IMR-90 (cell line): ENCODE data around the gene RPS10. TPM values are rescaled to one million over a fixed set of nuclear protein-coding genes. Genes with fewer than 3 reads are reported as not detected.
A peak's percentile ranks its signal among the peaks of the same experiment; 100 is the strongest.

Experiments used
- ATAC-seq: fragments of 200-7000 bp; cut with Tn5 transposase; 2 replicates; pipeline ENCODE4 v1.9.1; 2020; ENCODE audit warnings: low read depth, mild to moderate bottlenecking, moderate library complexity
- BruUV-seq: library from RNA; stranded (reverse); fragments of 400-500 nt; replicated peaks from 2 replicates; lab custom pipeline; 2021; lab: Mats Ljungman, UMichigan
- CTCF ChIA-PET: fragments of 300-600 bp; formaldehyde crosslinking; extraction: SDS; loops from one replicate; lab custom pipeline; 2021; ENCODE audit warnings: antibody characterized with exemption; lab: Yijun Ruan, JAX
- POLR2A ChIA-PET: fragments of 300-600 bp; sonication (Branson Sonifier 250); formaldehyde crosslinking; loops from one replicate; lab custom pipeline; 2022; ENCODE audit warnings: antibody characterized with exemption; ENCODE audit not compliant: unreplicated experiment; lab: Charles Lee
- DNase-seq: peaks from one replicate; pipeline ENCODE4 v3.0.0; 2013
- H2AFZ ChIP-seq: replicated peaks from 2 replicates; pipeline ENCODE3; 2013; ENCODE audit warnings: low read length, mild to moderate bottlenecking; ENCODE audit not compliant: poor library complexity
- H2AK5ac ChIP-seq: 2 replicates; pipeline ENCODE4 v1.6.1; 2013; ENCODE audit warnings: low read depth, low read length, inconsistent platforms
- H2AK9ac ChIP-seq: replicated peaks from 2 replicates; pipeline ENCODE3; 2013; ENCODE audit warnings: mild to moderate bottlenecking, low read depth, low read length, moderate library complexity; ENCODE audit not compliant: poor library complexity
- H2BK120ac ChIP-seq: 2 replicates; pipeline ENCODE4 v1.6.1; 2013; ENCODE audit warnings: low read depth, low read length, inconsistent platforms
- H2BK15ac ChIP-seq: 3 replicates; pipeline ENCODE4 v1.6.1; 2013; ENCODE audit warnings: low read depth, low read length, inconsistent platforms
- H2BK20ac ChIP-seq: 2 replicates; pipeline ENCODE4 v1.6.1; 2013; ENCODE audit warnings: low read depth, mild to moderate bottlenecking, inconsistent platforms, low read length, moderate library complexity
- H2BK5ac ChIP-seq: 2 replicates; pipeline ENCODE4 v1.6.1; 2013; ENCODE audit warnings: mild to moderate bottlenecking, low read depth, low read length, inconsistent platforms; ENCODE audit not compliant: poor library complexity, severe bottlenecking
- H3K14ac ChIP-seq: replicated peaks from 2 replicates; pipeline ENCODE4 v1.6.1; 2013; ENCODE audit warnings: low read depth, low read length, inconsistent platforms
- H3K18ac ChIP-seq: 2 replicates; pipeline ENCODE4 v1.6.1; 2013; ENCODE audit warnings: low read depth, low read length, control low read depth
- H3K23ac ChIP-seq: 2 replicates; pipeline ENCODE4 v1.6.1; 2013; ENCODE audit warnings: low read depth, low read length, inconsistent platforms
- H3K27ac ChIP-seq: 2 replicates; pipeline ENCODE4 v1.5.1; 2013; ENCODE audit warnings: mild to moderate bottlenecking, control low read depth, low read length; ENCODE audit not compliant: insufficient read depth
- H3K27me3 ChIP-seq: 2 replicates; pipeline ENCODE4 v1.6.1; 2013; ENCODE audit warnings: low read length; ENCODE audit not compliant: control insufficient read depth, insufficient read depth
- H3K36me3 ChIP-seq: 2 replicates; pipeline ENCODE4 v1.6.1; 2013; ENCODE audit warnings: low read length, mixed read lengths; ENCODE audit not compliant: control insufficient read depth, insufficient read depth
- H3K4ac ChIP-seq: 2 replicates; pipeline ENCODE4 v1.6.1; 2013; ENCODE audit warnings: low read depth, low read length, inconsistent platforms
- H3K4me1 ChIP-seq: 2 replicates; pipeline ENCODE4 v1.6.1; 2013; ENCODE audit warnings: low read length, mixed read lengths; ENCODE audit not compliant: control insufficient read depth, insufficient read depth
- H3K4me2 ChIP-seq: 2 replicates; pipeline ENCODE4 v1.6.1; 2013; ENCODE audit warnings: low read depth, mild to moderate bottlenecking, control low read depth, low read length, moderate library complexity
- H3K4me3 ChIP-seq: 2 replicates; pipeline ENCODE4 v1.5.1; 2013; ENCODE audit warnings: low read depth, mild to moderate bottlenecking, control low read depth, low read length, moderate library complexity; ENCODE audit not compliant: insufficient read depth
- H3K56ac ChIP-seq: 2 replicates; pipeline ENCODE4 v1.6.1; 2013; ENCODE audit warnings: low read length, inconsistent platforms; ENCODE audit not compliant: insufficient read depth; ENCODE audit errors: extremely low read depth
- H3K79me1 ChIP-seq, 2 experiments: 2 replicates each; pipeline ENCODE4 v1.6.1; 2013; ENCODE audit warnings: low read length in 2 of 2, inconsistent platforms in 1 of 2, low read depth in 1 of 2
- H3K9ac ChIP-seq: 2 replicates; pipeline ENCODE4 v1.6.1; 2013; ENCODE audit warnings: low read depth, low read length, control low read depth
- H3K9me1 ChIP-seq: 2 replicates; pipeline ENCODE4 v1.6.1; 2013; ENCODE audit warnings: low read length, inconsistent platforms; ENCODE audit not compliant: insufficient read depth
- H3K9me3 ChIP-seq: 2 replicates; pipeline ENCODE4 v1.6.1; 2013; ENCODE audit warnings: low read length; ENCODE audit not compliant: control insufficient read depth, insufficient read depth
- H4K20me1 ChIP-seq: 2 replicates; pipeline ENCODE4 v1.6.1; 2013; ENCODE audit warnings: low read length, inconsistent platforms; ENCODE audit not compliant: insufficient read depth
- H4K5ac ChIP-seq: 2 replicates; pipeline ENCODE4 v1.6.1; 2013; ENCODE audit warnings: mild to moderate bottlenecking, low read depth, low read length, control low read depth
- H4K8ac ChIP-seq, 2 experiments: 2 replicates each; pipeline ENCODE4 v1.6.1; 2013; ENCODE audit warnings: low read depth in 2 of 2, low read length in 2 of 2, control low read depth in 1 of 2, inconsistent platforms in 1 of 2
- H4K91ac ChIP-seq: 2 replicates; pipeline ENCODE4 v1.6.1; 2013; ENCODE audit warnings: low read depth, low read length, inconsistent platforms; ENCODE audit not compliant: insufficient read depth
- CEBPB ChIP-seq: IDR thresholded peaks from 2 replicates; pipeline ENCODE4 v1.6.1; 2012; ENCODE audit warnings: low read depth, low read length, improper control_type of control experiment
- FOS ChIP-seq: fragments of 150-350 bp; IDR thresholded peaks from 2 replicates; pipeline ENCODE4 v1.6.1; 2016; ENCODE audit warnings: low read depth, low read length
- MXI1 ChIP-seq: IDR thresholded peaks from 2 replicates; pipeline ENCODE4 v1.6.1; 2012; ENCODE audit warnings: low read depth, mild to moderate bottlenecking, low read length, moderate library complexity, borderline replicate concordance
- NFE2L2 ChIP-seq: fragments of 150-350 bp; IDR thresholded peaks from 2 replicates; pipeline ENCODE4 v1.6.1; 2016; ENCODE audit warnings: low read depth, mild to moderate bottlenecking, low read length
- RAD21 ChIP-seq: IDR thresholded peaks from 2 replicates; pipeline ENCODE4 v1.6.1; 2012; ENCODE audit warnings: low read length, improper control_type of control experiment
- RFX5 ChIP-seq: IDR thresholded peaks from 2 replicates; pipeline ENCODE4 v1.8.0; 2012; ENCODE audit warnings: low read depth, mild to moderate bottlenecking, low read length, moderate library complexity
- WGBS, 2 experiments: methylation state at CpG; one replicate each; pipeline versions ENCODE4 v1.1.5 to v1.1.7; 2013; ENCODE audit warnings: missing lambda C conversion rate in 2 of 2; ENCODE audit not compliant: insufficient read length in 1 of 2; ENCODE audit errors: extremely low coverage in 2 of 2; 5-methylcytosine and 5-hydroxymethylcytosine counted together
- dilution Hi-C: fragments of 300-500 bp; cut with HindIII; formaldehyde crosslinking; loops from one replicate; pipeline ENCODE4 v1.14.3; 2018; ENCODE audit warnings: low sequenced_read_pairs; ENCODE audit not compliant: unreplicated experiment
- in situ Hi-C: fragments of 300-500 bp; cut with MboI; formaldehyde crosslinking; loops from 3 replicates; pipeline ENCODE4 v1.14.3; 2019; ENCODE audit warnings: low sequenced_read_pairs, inconsistent platforms, mixed read lengths
- intact Hi-C: fragments of 100-400 bp; cut with micrococcal nuclease; formaldehyde crosslinking; loops from 2 replicates; pipeline ENCODE4 v1.10.0; 2022
- polyA plus RNA-seq, 3 experiments: library from polyadenylated mRNA; depleted of rRNA; stranded (reverse); fragments of >200 nt; gene quantifications; 2 replicates each; pipeline ENCODE4 v1.2.3, GENCODE V29; 2012; ENCODE audit warnings: low replicate concordance in 1 of 3
- total RNA-seq: library from RNA; depleted of rRNA; stranded (reverse); fragments of >200 nt; gene quantifications from 2 replicates; pipeline ENCODE4 v1.2.3, GENCODE V29; 2012

The RPS10 gene
- total and polyA plus RNA-seq, 2 of the 4 experiments (the other 2 are of a cell fraction): 5,462 to 5,584 TPM

DNA sequence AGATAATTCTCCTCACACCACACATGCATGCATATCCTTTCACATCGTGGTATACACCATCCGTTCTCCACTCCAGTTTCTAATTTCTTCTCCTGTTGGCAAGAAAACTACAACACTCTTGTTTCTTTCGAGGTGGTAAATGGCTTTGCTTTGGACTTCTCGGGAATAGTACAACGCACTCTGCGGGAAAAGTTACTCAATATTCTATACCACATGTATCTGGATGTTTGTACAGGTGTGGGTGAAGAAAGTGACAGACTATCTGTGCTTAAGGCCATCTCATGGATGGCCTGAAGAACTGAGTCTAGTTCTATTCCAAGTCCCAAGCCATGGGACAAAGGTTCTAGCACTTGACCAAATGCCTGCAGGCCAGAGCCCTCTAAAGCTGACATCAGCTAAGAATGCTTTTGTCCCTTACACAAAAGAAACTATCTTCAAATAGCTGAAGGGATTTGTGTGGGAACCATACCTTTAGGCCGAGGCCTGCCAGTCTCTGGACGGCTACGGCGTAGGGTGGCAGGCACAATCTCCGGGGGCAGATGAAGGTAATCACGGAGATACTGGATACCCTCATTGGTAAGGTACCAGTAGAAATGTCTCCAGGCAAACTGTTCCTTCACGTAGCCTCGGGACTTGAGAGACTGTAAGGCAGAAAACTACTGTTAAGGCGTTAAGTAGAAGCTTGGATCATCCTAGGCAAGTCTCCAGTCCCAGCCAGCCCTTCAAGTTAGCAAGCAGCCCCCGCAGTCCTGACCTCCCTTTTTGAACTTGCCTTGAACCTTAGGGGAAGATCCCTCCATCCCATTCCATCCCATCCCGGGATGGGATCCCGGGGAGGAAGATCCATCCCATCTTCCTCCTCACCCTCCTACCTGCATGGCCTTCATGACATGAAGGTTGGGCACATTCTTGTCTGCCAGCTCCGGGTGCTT is 1.4 kb downstream of the RPS10 start:
- in situ Hi-C loops: loop anchor here (10.0 kb wide), 1 partner anchor 180 kb away; no protein-coding TSS in a partner anchor

More for the DNA sequence above, 1.4 kb downstream of the RPS10 start:
- Histone ChIP-seq H3K79me1 (peaks cover 35 to 55% of the 10 kb centered on the region in 2 experiments), H4K91ac (no peak overlapping the region), H3K27me3 (no peaks in the 10 kb centered on the region), H3K18ac (no peak overlapping the region), H2BK15ac (no peak overlapping the region), H3K14ac (peak overlapping the region; percentile 99; the same call in 1 of the 2 replicates), H4K8ac (no peak overlapping the region; a peak in 1 of 4 replicates), H3K36me3 (peaks cover 46% of the 10 kb centered on the region), H2BK20ac (no peak overlapping the region), H2AK9ac (no peak overlapping the region), H3K4ac (peak overlapping the region; percentile 90), H2AK5ac (peak overlapping the region; percentile 19; the same call in 1 of the 2 replicates), H3K27ac (peak overlapping the region; percentile 81), H2BK120ac (no peak overlapping the region), H3K23ac (peak overlapping the region; percentile 44; the same call in 1 of the 2 replicates), H3K56ac (no peak overlapping the region), H4K20me1 (peaks cover 45% of the 10 kb centered on the region), H2BK5ac (no peak overlapping the region), H3K4me1 (peaks cover 2% of the 10 kb centered on the region), H3K9me1 (no peaks in the 10 kb centered on the region), H3K9ac (peak overlapping the region; percentile 97), H3K4me3 (peak overlapping the region; percentile 82), H3K9me3 (no peaks in the 10 kb centered on the region), H3K4me2 (peak overlapping the region; percentile 94), H2AFZ (no peak overlapping the region), H4K5ac (no peak overlapping the region)
- BruUV-seq: no TSS peak
- ATAC-seq (no peak), DNase-seq (no peak)
- 40% methylated on average over 1 of the region's 19 CpGs; no CpG with 5 or more reads in 1 of the 2 experiments for WGBS, 2 experiments
- ChIA-PET POLR2A (no interaction called here), CTCF (interaction anchor here (1.2 to 2.1 kb wide), 2 partner anchors 175 to 185 kb away, joined by 3 to 5 read pairs; no protein-coding TSS in a partner anchor)
- intact Hi-C loops (no loop called here), dilution Hi-C loops (no loop called here)
- TF ChIP-seq NFE2L2 (no peak), FOS (no peak), MXI1 (no peak), CEBPB (no peak), RAD21 (no peak), RFX5 (no peak)
